Heart left ventricle (tissue), 13 donors: Measurements from ENCODE around the gene RASSF5.

Experiments
- POLR2A ChIP-seq, 2 donors: fragments of 450-650 bp; IDR thresholded peaks; one replicate each; pipeline ENCODE4 v1.6.1; 2017; ENCODE audit warnings: antibody characterized with exemption in 2 of 2, mild to moderate bottlenecking in 2 of 2, moderate library complexity in 2 of 2
- TF ChIP-seq, protein P1 (sequence below), 12 donors: fragments of 200-600 bp; sonication (generic) in 4 of 12; IDR thresholded peaks; one replicate each; pipeline versions ENCODE4 v1.5.0 to v1.8.0; 2018 to 2022; ENCODE audit warnings: antibody characterized with exemption in 12 of 12, mild to moderate bottlenecking in 5 of 12
- donor health status: ischemic (EF 13 %, LVEDD 7.1; RV severe dilation, severe dysfunction).
- donor health status: DM: no; HTN: yes; CAD: no.
- donor health status: DM: no; HTN: no; CAD: no.
- donor health status: ischemic (EF 25% LVEDD 6.9; RV normal size, moderate dysfunction).
- donor health status: ischemic (EF 25% LVEDD 5.7; RV mildly dilated, moderate dysfunction).
- donor health status: ischemic (EF 35%, LVEDD 5.7; RV mildly dilated, moderate dysfunction).
- donor health status: nonischemic (EF 11% LVEDD 7.7; RV severe dilation, severe dysfunction).
- donor health status: DM: yes; HTN: yes; CAD: no.
- donor health status: PGD.
- donor health status: ischemic (EF 29% LVEDD 5.4; RV normal size, mild dysfunction).
- donor health status: nonischemic (EF 23%, LVEDD 6.1; RV moderate dilation, normal function).

DNA sequence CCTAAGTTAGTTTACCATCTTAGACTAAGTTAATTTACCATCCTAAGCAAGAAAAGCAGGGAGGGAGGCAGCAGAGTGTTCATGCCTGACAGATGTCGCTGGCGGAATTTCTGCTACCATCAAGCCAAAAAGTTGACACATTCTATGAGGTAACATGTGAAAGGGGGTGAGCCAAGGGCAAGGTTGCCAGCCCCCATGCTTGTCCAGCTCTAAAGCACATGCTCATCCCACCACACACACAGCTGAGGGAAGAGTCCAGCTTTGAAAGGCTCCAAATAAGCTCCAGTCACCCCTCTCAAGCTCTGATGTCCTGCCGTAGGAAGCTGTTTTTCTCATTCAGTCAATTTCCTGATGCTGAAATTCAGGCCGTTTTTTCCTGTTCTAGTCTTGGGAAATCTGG, 58.7 kb downstream of the RASSF5 start:
- TF ChIP-seq, protein P1, sequence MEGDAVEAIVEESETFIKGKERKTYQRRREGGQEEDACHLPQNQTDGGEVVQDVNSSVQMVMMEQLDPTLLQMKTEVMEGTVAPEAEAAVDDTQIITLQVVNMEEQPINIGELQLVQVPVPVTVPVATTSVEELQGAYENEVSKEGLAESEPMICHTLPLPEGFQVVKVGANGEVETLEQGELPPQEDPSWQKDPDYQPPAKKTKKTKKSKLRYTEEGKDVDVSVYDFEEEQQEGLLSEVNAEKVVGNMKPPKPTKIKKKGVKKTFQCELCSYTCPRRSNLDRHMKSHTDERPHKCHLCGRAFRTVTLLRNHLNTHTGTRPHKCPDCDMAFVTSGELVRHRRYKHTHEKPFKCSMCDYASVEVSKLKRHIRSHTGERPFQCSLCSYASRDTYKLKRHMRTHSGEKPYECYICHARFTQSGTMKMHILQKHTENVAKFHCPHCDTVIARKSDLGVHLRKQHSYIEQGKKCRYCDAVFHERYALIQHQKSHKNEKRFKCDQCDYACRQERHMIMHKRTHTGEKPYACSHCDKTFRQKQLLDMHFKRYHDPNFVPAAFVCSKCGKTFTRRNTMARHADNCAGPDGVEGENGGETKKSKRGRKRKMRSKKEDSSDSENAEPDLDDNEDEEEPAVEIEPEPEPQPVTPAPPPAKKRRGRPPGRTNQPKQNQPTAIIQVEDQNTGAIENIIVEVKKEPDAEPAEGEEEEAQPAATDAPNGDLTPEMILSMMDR (IDR thresholded peaks at IDR 0.05), result no peak
- no peak for TF ChIP-seq POLR2A (IDR thresholded peaks at IDR 0.05)
